Measurements from ENCODE around the gene INIP.
"Not testable (repeated sequence)": the region's sequence is repeated elsewhere in the genome, so short reads cannot be mapped to it uniquely, and the experiment has no call there.

INIP gene

DNA sequence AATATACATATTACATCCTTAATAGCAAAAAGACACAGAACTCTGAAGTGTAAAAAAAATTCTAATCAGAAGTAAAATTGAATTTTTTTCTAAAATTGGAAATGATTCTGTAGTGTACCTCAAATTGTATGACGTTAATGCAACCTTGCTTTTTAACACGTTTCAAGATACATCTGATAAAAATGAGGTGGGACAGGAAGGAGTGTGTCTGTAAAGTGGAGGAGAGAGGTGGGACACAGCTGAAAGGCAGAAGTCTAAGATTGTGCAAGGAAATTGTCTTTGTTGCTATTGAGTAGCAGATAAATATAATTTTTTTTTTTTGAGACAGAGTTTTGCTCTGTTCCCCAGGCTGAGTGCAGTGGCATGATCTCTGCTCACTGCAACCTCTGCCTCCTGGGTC is 17.0 kb upstream of the INIP start:
- DNase-seq, result no peak

DNA sequence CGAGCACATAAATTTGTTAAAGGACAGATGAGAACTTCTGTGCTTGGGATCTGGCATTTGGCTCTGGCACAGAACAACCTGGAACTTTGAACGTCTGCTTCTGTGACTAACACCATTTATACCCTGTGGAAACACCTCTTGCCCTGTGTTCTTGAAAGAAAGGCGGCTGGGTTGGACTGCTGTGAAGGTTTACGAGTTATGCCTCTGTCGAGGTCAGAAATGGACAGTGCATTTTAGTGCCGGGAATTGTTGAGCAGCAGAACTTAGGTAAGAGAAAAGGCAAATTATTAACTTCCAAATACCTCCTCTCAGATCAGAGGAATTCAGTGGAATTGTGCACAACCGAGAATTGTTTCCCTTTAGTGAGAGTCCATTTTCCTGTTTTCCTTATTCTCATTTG is 14.1 kb upstream of the INIP start:
- no peak for DNase-seq

GRCh38 chr9:112728401-112728800 is 10.5 kb upstream of the INIP start:
- DNase-seq, result no peak

DNA sequence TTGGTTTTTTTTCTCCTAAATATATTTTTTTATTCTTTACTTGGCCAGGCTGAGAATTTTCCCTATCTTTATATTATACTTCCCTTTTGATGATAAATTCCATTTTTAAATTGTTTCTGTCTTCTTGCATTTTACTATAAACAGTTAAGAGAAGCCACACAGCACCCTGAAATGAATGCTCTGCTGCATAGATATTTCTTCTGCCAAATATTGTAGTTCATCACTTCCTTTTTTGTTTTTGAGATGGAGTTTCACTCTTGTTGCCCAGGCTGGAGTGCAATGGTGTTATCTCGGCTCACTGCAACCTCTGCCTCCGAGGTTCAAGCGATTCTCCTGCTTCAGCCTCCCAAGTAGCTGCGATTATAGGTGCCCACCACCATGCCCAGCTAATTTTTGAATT is 8.5 kb upstream of the INIP start:
- DNase-seq, result no peak

GRCh38 chr9:112725961-112726360 is 8.0 kb upstream of the INIP start:
- DNase-seq, result no peak

DNA sequence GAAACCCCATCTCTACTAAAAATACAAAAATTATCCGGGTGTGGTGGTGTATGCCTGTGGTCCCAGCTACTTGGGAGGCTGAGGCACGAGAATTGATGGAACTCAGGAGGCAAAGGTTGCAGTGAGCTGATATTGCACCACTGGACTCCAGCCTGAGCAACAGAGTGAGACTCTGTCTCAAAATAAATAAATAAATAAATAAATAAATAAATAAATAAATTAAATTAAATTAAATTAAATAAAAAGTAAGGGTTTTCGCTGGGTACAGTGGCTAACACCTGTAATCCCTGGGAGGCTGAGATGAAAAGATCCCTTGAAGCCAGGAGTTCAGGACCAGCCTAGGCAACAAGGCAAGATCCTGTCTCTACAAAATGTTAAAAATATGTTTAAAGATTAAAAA is 4.8 kb upstream of the INIP start:
- not testable (repeated sequence) for DNase-seq

DNA sequence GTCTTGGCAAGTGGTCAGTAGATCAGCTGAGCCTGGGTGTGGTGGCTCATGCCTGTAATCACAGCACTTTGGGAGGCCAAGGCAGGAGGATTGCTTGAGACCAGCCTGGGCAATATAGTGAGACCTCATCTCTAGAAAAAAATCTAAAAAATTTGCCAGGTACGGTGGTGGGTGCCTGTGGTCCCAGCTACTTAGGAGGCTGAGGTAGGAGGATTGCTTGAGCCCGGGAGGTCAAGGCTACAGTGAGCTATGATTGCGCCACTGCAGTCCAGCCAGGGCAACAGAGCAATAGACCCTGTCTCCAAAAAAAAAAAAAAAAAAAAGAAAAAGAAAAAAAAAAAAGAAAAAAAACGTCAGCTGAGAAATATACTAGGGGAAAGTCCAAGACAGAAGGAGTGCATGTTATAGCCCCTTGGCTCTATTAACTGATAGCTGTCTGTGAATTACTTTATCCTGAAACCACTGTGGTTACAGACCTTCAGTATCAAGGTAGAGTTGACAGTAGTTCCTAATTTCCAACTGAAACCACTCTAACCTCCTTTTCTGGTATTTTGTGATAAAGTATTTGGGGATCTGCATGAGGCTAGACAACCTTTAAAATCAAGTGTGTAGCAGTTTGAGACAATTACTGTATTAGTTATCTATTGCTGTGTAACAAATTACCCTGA is 2.3 kb upstream of the INIP start:
- DNase-seq, result no peak

GRCh38 chr9:112719696-112720095 is 1.8 kb upstream of the INIP start:
- DNase-seq, result no peak

DNA sequence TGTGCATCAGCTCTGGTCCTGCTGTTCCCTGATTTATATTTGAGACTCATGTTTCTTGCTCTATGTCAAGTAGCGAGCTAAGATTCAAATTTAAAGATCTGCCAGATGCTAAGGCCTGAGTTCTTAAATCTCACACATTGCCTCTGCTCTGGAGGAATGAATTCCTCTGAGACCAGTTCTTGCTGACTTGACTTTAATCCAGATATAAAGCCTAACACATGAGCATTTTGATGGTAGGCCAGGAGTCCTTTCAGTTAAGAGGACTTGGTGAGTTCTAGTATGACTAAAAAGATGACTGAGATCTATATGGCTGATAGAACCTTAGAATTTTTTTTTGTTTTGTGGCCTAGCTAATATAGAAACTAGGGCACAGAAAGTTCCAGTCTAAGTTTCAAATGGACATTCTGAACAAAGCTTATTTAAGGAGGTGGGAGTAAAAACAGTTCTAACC is 1.3 kb upstream of the INIP start:
- DNase-seq, result no peak

DNA sequence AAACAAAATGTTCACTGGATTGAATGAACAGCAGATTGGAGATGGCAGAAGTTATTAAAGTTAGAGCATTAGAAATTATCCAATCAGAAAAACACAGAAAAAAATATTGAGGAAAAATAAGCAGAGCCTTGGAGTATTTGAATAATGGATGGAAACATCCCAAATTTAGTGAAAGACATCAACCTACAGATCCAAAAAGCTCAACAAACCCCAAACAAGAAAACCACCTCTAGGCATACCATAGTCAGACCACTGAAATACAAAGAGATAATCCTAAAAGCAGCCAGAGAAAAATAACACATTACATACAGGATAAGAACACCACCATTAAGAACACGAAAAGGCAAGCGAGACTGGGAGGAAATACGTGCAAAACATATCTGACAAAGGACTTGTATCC is 5.2 kb downstream of the INIP start:
- DNase-seq, result no peak

DNA sequence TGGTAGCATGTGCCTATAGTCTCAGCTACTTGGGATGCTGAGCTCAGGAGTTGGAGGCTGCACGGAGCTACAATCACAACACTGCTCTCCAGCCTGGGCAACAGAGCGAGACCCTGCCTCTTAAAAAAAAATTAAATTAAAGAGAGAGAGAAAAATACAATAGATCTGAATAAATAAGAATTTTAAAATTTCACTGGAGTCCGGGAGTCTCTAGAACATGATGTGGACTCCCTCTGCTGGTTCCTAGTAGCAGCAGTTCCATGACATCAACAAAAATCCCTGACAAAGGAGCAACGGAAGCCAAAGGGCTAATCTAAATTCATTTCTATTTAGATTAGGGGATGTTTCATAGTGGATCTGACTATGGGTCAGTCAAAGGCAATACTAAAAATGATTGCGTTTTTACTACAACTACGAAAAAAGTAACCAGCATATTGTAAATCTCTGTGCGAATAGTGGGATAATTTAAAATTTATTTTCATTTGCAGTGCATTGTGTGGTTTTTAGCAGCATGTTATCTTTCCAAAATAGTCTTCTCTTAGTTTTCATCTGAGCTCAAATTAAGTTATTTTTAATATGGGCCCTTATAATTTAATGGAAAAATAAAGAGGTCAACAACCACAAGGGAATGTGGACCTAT is 6.7 kb downstream of the INIP start:
- no peak for DNase-seq

- DNase-seq, result no peak
Measured at GRCh38 chr9:112705768-112706427, 12.0 kb downstream of the INIP start.

GRCh38 chr9:112703304-112703703 is 14.6 kb downstream of the INIP start:
- no peak for DNase-seq

GRCh38 chr9:112700085-112700484 is 17.8 kb downstream of the INIP start:
- DNase-seq, result no peak

GRCh38 chr9:112699230-112699629 is 18.7 kb downstream of the INIP start:
- DNase-seq, result no peak

DNA sequence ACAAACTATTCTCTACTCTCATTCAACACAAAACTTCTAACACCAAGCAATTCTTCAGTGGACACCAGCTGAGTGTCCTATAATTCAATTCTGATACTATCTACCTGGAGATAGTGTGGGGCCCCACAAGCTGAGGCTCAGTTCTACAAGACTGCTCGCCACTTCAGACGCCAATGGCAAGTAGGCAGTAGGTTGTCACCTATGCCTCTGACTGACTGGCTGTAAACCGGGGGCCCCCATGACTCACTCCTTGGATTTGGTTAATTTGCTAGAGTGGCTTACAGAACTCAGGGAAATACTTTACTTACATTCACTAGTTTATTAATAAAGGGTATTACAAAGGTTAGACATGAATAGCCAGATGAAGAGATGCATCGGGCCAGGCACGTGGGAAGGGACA is 21.5 kb downstream of the INIP start:
- no peak for DNase-seq

DNA sequence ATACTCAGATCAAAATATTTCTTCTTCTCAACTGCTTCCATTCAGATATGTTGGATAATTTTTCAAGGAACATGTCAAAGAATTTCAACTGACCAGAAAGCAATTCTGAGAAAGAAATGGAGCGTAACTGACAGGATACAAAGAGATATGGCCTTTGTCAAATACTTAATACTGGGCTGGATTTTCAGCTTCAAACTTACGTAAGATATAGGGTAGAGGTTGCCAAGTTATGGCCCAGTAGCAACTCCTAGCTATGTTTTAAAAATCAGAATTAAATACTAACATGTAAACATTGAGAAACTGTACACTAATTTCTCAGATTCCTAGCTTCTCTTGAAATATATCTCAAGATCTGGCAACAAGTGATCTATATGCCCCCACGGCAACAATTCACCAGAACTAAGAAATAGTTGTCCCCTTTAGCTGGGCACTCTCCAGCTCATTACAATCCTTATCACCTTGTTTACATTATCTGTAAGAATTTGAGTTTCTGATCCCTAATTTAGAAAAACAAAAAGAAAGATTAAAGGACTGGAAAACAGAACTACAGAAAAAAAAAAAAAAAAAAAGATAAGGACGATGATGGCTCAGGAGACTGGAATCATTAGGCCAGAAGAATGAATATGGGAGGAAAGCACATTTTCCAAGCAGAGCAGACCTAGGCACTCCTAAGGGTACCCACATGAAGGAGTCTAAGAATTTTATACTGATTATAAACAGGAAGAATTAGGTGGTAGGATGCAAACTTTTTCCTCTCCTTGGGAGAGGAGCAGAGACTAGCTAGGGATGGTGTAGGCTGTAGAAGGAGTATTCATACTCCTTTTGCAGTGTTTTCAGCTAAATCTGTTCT is 23.0 kb downstream of the INIP start:
- no peak for DNase-seq

DNA sequence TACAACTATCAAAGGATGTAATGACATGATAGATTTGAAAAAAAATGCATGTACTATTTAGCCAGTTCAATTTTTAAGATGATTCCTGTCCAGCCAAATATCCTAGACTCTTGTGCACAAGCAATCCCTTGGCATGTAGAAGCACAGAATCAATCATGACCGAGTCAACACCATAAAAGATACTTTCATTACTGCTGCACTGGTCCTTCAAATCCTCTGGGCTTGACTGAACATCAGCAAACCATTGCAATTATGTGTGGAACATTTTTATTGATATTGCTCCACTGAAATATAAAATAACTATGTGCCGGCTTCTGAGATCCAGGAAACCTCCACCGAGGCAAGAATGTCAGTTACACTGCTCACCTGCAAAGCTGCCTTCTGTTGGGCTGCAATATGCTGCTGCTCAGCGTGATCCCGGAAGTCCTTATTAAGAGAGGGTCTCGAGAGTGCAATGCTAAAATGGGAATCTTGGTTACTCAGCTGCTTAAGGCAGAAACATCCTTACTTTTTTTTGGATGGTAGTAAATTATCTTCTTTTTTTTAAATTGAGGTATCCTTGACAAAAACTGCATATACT is 28.7 kb downstream of the INIP start:
- DNase-seq, result no peak

GRCh38 chr9:112680731-112681402 is 37.0 kb downstream of the INIP start:
- DNase-seq, result no peak

GRCh38 chr9:112677040-112677439 is 40.9 kb downstream of the INIP start:
- DNase-seq, result no peak

GRCh38 chr9:112673221-112673620 is 44.7 kb downstream of the INIP start:
- DNase-seq, result not testable (repeated sequence)

GRCh38 chr9:112670991-112671625 is 46.8 kb downstream of the INIP start:
- DNase-seq, result no peak
